ENCODE data around the gene PBRM1. TPM values are rescaled to one million over a fixed set of nuclear protein-coding genes. Genes with fewer than 3 reads are reported as not detected.

Gene PBRM1
- total and polyA plus RNA-seq, 2 donors (not counting 1 experiment from before 2014, with no cell fraction given), result 16.8 to 85.9 TPM

DNA sequence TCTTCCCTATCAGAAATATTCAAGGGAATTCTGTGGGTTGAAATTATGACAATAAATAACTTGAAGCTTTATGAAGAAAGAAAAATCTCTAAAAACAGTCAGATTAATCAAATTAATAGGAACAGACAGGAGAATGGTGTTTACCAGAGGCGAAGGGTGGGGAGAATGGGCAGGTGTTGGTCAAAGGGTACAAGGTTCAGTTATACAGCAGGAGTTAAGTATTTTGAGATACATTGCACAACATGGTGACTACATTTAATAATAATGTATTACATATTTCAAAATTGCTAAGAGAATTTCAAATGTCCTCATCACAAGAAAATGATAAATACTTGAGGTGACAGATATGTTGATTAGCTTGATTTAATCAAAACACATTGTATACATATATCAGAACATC, 38.8 kb upstream of the PBRM1 start:
- no peaks in the 10 kb centered on the region for H3K27me3 Mint-ChIP-seq
- intact Hi-C loops (cut with micrococcal nuclease), result no loop called here
- H3K4me3 Mint-ChIP-seq, result no peak overlapping the region
- Histone ChIP-seq H4K20me1 (ENCODE audit: control insufficient read depth, insufficient read depth, low read length, poor library complexity, severe bottlenecking) (no peaks in the 10 kb centered on the region), H3K4me1 (ENCODE audit: control insufficient read depth in 2 of 2, insufficient read depth in 2 of 2, low read length in 2 of 2) (peaks cover 6 to 11% of the 10 kb centered on the region in 2 donors), H3K27me3 (replicated peaks in 1 of 4; ENCODE audit: control extremely low read depth in 1 of 4, control insufficient read depth in 3 of 4, insufficient read depth in 4 of 4, low read length in 3 of 4) (no peaks in the 10 kb centered on the region), H3K36me3 (replicated peaks in 1 of 2; ENCODE audit: control extremely low read depth in 1 of 2, control insufficient read depth in 1 of 2, extremely low read depth in 1 of 2, insufficient read depth in 2 of 2, low read length in 1 of 2) (no peaks in the 10 kb centered on the region), H3K9me3 (ENCODE audit: control extremely low read depth in 1 of 3, control insufficient read depth in 2 of 3, insufficient read depth in 1 of 3, low read length in 2 of 3) (peaks cover 0 to 17% (median 6%) of the 10 kb centered on the region in 3 donors), H3K27ac (ENCODE audit: low read length in 2 of 2) (no peak overlapping the region), H3K4me3 (ENCODE audit: control extremely low read depth in 1 of 5, extremely low read depth in 1 of 5, insufficient read depth in 1 of 5, low read depth in 2 of 5, low read length in 4 of 5) (no peak overlapping the region), H3K79me2 (ENCODE audit: control insufficient read depth, insufficient read depth, low read length) (no peaks in the 10 kb centered on the region), H2AFZ (ENCODE audit: insufficient read depth, low read depth, low read length, poor library complexity, severe bottlenecking) (no peak overlapping the region), H3K9ac (ENCODE audit: low read length) (no peak overlapping the region), H3K4me2 (replicated peaks; ENCODE audit: low read depth, low read length, poor library complexity, severe bottlenecking) (no peak overlapping the region)
- H3K4me1 Mint-ChIP-seq, result peaks cover 12% of the 10 kb centered on the region
- peaks cover 4% of the 10 kb centered on the region for H3K9me3 Mint-ChIP-seq (ENCODE audit: insufficient read depth)
- no peak overlapping the region for H3K27ac Mint-ChIP-seq
- no CpG with 5 or more reads among the region's 1 CpG for WGBS (ENCODE audit: insufficient coverage)
- TF ChIP-seq, protein P1, sequence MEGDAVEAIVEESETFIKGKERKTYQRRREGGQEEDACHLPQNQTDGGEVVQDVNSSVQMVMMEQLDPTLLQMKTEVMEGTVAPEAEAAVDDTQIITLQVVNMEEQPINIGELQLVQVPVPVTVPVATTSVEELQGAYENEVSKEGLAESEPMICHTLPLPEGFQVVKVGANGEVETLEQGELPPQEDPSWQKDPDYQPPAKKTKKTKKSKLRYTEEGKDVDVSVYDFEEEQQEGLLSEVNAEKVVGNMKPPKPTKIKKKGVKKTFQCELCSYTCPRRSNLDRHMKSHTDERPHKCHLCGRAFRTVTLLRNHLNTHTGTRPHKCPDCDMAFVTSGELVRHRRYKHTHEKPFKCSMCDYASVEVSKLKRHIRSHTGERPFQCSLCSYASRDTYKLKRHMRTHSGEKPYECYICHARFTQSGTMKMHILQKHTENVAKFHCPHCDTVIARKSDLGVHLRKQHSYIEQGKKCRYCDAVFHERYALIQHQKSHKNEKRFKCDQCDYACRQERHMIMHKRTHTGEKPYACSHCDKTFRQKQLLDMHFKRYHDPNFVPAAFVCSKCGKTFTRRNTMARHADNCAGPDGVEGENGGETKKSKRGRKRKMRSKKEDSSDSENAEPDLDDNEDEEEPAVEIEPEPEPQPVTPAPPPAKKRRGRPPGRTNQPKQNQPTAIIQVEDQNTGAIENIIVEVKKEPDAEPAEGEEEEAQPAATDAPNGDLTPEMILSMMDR (IDR thresholded peaks at IDR 0.05), result no peak
- no peak for TF ChIP-seq EZH2 (IDR thresholded peaks at IDR 0.05; ENCODE audit: borderline replicate concordance, insufficient read depth, low read depth, low read length, poor library complexity, severe bottlenecking)
- ChIA-PET POLR2A (no interaction called here), CTCF (no interaction called here)
- ATAC-seq (ENCODE audit: low read depth) (no peak), DNase-seq (no peak)

DNA sequence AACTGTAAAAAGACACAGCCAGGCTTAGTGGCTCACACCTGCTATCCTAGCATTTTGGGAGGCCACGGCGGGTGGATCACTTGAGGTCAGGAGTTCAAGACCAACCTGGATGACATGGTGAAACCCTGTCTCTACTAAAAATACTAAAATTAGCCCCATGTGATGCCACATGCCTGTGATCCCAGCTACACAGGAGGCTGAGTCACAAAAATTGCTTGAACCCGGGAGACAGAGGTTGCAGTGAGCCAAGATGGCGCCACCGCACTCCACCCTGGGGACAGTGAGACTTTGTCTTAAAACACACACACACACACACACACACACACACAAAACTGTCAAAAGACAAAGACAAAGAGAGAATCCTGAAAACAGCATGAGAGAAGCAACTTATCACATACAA, 38.2 kb upstream of the PBRM1 start:
- Mint-ChIP-seq H3K9me3 (ENCODE audit: insufficient read depth) (peaks cover 2% of the 10 kb centered on the region), H3K4me1 (peaks cover 12% of the 10 kb centered on the region), H3K27ac (no peak overlapping the region), H3K4me3 (no peak overlapping the region), H3K27me3 (no peaks in the 10 kb centered on the region)
- Histone ChIP-seq H3K9me3 (ENCODE audit: control extremely low read depth in 1 of 3, control insufficient read depth in 2 of 3, insufficient read depth in 1 of 3, low read length in 2 of 3) (peaks cover 0 to 14% (median 4%) of the 10 kb centered on the region in 3 donors), H3K4me2 (replicated peaks; ENCODE audit: low read depth, low read length, poor library complexity, severe bottlenecking) (no peak overlapping the region), H3K4me3 (ENCODE audit: control extremely low read depth in 1 of 5, extremely low read depth in 1 of 5, insufficient read depth in 1 of 5, low read depth in 2 of 5, low read length in 4 of 5) (no peak overlapping the region), H2AFZ (ENCODE audit: insufficient read depth, low read depth, low read length, poor library complexity, severe bottlenecking) (no peak overlapping the region), H3K4me1 (ENCODE audit: control insufficient read depth in 2 of 2, insufficient read depth in 2 of 2, low read length in 2 of 2) (peaks cover 6 to 11% of the 10 kb centered on the region in 2 donors), H3K79me2 (ENCODE audit: control insufficient read depth, insufficient read depth, low read length) (no peaks in the 10 kb centered on the region), H3K36me3 (replicated peaks in 1 of 2; ENCODE audit: control extremely low read depth in 1 of 2, control insufficient read depth in 1 of 2, extremely low read depth in 1 of 2, insufficient read depth in 2 of 2, low read length in 1 of 2) (no peaks in the 10 kb centered on the region), H3K9ac (ENCODE audit: low read length) (no peak overlapping the region), H4K20me1 (ENCODE audit: control insufficient read depth, insufficient read depth, low read length, poor library complexity, severe bottlenecking) (no peaks in the 10 kb centered on the region), H3K27ac (ENCODE audit: low read length in 2 of 2) (no peak overlapping the region), H3K27me3 (replicated peaks in 1 of 4; ENCODE audit: control extremely low read depth in 1 of 4, control insufficient read depth in 3 of 4, insufficient read depth in 4 of 4, low read length in 3 of 4) (no peaks in the 10 kb centered on the region)
- 100% methylated on average over 4 of the region's 5 CpGs for WGBS (ENCODE audit: insufficient coverage)
- ATAC-seq (ENCODE audit: low read depth) (no peak), DNase-seq (no peak)
- TF ChIP-seq, protein P1 (IDR thresholded peaks at IDR 0.05), result no peak
- no peak for TF ChIP-seq EZH2 (IDR thresholded peaks at IDR 0.05; ENCODE audit: borderline replicate concordance, insufficient read depth, low read depth, low read length, poor library complexity, severe bottlenecking)
- ChIA-PET CTCF (no interaction called here), POLR2A (no interaction called here)
- intact Hi-C loops (cut with micrococcal nuclease), result no loop called here
